GM21529 (cell line): ENCODE results near the gene TEKTIP1.
"Not testable (repeated sequence)": the region's sequence is repeated elsewhere in the genome, so short reads cannot be mapped to it uniquely, and the experiment has no call there.

Experiments used
- ATAC-seq: cut with Tn5 transposase; IDR thresholded peaks from one replicate; pipeline ENCODE4 v1.9.1; 2021; ENCODE audit not compliant: unreplicated experiment

The TEKTIP1 gene

DNA sequence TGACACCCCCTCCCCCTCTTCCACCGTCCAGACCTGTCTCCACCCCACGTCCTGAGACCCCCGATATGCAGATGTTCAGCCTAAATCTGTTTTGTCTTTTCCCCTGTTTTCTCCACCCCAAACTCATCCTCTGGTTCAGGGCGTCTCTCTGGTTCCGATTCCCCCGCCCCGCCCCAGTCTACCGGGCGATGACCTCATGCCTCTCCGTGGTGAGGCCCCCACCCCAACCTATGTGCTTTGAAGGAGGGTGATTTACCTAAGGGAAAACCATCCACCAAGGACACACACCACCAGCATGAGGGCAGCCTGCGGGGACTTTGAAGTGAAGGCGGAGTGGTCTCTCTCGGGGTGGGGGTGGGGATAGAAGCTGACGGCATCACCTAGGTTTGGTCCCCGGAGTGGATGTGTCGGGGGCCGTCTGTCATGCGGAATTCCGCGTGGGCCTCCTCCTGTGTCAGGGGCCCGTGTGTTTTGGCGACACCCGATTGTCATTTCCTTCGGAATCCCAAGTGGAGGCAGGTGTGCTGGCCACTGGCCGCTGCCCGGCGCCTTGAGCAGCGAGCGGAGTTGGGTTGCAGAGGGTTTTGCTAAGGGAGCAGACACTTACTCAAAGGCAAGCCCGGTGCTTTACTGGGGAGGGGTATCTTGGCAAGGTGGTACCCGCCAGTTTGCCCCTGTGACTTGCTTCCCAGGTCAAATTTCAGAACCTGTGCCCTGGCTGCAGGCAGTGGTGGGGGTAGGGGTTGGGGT lies 31.4 kb upstream of the TEKTIP1 start:
- ATAC-seq: no peak

DNA sequence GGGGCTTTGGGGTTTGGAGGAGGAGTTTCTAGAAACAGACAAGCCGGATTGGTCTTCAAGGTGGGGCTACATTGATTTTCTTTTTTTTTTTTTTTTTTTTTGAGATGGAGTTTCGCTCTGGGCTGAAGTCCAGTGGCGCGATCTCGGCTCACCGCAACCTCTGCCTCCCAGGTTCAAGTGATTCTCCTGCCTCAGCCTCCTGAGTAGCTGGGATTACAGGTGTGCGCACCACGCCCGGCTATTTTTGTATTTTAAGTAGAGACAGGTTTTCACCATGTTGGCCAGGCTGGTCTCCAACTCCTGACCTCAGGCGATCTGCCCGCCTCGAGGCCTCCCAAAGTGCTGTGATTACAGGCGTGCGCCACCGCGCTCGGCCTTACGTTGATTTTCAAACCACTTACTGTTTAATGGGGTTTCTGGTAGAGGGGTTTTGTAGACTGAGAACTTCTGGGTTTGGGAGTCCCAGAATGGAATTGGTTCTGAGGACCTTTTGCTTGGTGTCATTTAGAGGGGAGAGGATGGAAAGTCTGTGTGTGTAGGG lies 30.8 kb upstream of the TEKTIP1 start:
- ATAC-seq: not testable (repeated sequence)

DNA sequence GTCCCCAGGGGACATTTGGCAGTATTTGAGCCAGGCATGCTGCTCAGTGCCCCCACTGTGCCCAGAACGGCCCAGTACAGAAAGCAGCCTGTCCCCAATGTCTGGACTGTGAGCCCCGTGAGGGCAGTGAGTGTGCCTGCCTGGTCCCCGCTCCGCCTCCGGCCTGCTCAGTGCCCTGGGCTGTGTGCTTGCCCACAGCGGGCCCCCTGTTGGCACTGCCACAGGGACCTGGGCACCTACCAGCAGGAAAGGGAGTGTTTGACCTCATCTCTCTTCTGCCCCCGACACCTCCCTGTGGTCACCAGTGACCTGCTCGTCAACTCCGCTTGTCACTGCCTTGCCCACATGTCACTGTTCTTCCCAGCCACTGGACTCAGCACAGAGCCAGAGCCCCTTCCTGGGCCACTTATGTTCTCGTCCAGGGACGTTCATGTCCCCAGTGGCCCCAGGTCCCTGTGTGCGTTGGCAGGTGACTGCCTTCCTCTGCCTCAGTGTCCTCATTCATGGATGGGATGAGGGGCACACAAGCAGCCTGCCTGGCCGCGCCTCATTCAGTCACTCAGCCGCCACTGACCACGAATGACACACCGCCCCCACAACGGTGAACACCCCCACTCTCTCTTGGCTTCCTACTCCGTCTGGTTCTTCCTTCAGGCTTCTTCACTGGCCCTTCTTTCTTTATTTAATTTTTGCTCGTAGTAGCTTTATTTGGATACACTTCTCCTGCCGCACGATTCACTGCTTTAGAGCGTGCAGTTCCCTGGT lies 30.0 kb upstream of the TEKTIP1 start:
- no peak for ATAC-seq

DNA sequence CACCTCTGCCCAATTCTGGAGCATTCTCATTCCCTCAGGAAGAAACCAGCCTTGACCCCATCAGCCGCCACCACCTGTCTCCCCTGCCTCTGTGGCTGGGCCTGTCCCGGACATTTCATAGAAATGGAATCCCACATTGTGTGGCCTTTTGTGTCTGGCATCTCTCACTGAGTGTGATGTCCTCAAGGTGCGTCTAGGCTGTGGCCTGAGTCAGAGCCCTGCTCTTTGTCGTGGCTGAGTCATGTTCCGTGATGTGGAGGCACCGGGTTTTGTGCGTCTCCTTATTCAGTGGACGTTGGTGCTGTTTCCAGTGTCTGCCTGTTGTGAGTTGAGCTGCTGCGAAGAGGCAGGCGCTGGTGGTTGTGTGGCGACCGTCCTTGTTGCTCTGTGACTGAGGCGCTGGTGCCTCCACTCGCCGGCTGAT lies 29.4 kb upstream of the TEKTIP1 start:
- ATAC-seq: no peak

DNA sequence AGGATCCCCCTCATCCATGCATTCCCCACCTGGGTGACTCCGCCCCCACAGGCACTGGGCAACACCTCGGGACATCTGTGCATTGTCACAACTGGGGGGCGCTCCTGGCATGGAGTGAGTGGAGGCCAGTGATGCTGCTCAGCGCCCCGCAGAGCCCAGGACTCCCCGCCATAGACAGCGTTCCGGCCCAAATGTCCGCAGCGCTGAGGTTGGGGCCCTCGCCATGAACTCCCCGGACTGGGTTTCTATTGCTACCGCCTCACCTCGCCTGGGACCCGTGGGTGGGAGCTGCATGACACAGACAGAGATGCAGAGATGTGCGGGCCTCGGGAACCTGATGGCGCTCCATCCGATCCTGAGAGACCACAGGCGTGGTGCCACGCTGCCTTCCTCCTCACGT lies 28.2 kb upstream of the TEKTIP1 start:
- ATAC-seq: no peak

DNA sequence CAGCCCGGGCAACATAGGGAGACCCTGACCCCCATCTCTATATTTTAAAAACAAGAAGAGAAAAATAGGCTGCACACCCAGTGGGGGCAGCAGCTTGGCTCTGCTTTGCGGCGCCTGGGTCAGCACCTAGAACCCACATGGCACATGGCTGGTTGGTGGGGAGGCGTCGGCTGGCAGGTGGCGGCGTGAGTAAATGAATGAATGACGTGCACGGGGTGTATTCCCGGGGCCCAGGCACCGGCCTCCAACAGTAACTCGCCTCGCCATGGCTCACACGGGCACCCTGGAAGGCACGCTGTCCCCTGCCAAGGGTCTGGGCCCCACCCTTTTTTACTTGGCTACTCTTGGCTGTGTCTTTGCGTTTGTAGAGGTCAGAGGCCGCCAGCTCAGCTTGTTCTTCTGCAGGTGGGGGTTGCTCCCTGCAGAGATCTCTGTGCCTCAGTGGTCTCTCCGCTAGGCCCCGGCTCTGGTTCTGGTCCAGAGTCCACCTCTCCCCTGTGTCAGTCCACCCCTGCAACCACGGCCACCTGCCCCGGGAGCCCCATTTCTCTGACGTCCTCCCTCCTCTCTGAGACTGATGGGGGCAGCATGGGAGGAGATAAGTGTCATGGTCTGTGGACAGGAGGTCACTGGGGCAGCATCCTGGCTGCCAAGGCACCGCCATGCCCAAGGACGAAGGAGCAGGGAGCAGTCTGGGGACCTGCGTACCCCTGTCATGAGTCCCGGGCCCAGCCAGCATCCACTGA lies 27.3 kb upstream of the TEKTIP1 start:
- ATAC-seq: no peak

DNA sequence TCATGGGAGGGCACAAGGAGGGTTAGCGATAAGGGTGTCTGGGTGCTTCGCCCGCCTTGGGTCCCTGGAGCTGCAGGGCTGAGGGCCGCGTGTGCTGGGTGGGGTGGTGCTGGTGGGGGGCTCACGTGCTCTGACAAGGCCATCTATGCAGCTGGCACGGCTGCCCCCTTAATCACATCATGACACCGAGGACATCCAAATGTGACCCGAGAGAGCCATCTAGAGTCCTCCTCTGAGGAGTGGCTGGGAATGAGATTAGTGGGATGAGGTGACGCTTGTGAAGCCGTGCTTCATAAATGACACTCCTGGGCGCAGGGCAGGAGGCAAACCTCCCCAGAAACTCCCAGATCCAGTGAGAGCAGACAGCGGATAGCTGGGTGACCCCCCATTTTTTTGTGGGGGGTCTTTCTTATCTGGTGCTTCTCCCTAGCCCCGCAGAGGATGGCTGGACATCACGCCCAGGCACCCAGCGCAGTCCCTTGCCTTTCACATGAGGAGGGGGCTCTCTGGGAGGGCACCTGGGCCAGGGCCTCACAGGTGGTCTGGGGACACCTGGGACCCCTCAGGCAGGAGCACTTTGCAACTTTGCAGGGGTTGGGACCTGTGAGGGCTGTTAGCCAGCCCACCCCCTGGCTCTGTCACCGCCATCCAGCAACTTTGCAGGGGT lies 26.3 kb upstream of the TEKTIP1 start:
- no peak for ATAC-seq

DNA sequence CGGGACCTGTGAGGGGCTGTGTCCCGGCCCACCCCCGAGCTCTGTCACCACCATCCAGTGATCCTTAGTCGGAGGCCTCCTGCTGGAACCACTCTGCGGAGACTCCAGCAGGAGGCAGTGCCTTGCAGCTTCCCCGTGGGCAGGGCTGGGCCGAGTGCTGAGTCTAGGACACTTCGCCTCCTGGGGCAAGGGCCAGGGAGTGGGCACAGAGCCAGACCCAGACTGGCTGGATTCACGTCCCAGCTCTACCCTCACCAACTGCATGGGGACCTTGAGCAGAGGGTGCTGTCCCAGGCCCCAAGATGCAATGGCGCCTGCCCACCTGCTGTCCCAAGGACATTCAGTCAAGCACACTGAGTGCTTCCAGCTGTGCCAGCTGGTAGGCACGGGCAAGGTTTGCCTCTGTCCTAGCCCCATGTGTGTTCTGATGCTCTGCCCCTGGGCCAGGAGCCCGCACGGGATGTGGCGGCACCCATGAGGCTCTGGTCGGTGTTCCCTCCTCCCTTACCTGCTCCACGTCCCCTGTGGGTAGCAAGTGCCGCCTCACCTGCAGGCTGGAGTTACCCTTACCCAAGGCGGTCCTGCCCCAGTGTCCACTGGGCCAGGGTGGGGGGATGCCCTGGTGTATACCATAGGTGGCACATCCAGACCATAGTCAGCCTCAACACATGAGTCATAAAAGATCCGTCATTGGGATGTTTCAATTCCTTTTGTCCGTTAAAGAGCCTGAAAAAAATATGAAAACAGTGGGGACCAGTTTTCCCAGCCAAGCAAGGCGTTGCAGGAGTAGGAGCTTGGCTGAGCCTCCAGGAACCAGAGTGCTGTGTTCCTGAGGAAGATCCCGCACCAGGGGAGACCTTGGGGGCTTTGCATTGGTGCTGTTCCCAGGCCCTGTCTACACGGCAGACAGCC lies 25.5 kb upstream of the TEKTIP1 start:
- ATAC-seq: no peak

DNA sequence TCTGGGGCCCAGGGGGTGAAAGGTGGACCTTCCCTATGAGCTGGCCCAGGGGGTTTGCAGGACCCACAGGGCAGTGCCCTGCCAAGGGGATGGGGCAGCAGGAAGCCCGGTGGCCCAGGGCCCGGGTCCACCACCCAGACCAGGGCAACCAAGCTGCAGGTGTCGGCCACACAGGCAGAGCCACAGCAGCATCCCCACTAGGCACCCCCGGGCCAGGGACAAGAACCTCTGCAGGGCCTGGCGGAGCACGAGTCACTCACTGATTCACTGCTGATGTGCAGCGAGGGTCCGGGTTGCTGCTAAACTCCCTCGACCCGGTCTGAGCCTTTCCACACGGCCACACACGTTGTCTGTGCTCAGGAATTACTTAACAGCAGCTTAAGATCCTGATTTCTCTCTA lies 24.0 kb upstream of the TEKTIP1 start:
- ATAC-seq: no peak

DNA sequence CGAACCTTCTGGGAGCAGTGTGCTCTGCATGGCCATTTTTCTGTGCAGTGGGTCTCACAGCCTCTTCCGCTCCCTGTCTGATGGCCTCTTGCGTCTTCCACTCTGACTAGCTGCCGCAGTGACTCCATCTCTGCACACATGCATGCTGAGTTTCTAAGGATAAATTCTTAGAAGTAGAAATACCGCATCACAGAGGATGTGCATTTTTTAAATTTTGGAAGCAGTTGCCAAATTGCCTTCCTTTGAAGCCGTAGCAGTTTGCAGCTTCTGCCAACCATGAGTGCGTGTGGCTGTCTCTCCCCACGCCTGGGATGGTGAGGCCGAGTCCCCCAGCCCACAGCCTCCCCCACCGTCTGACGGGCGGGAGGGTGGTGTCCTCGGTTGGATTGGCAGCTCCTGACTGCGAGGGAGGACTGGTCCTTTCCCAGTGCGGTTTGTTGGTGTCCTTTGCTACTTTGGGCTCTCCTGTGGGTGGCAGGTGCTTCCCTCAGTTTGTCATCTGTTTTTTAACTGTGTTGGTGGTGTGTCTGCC lies 23.0 kb upstream of the TEKTIP1 start:
- ATAC-seq: no peak

DNA sequence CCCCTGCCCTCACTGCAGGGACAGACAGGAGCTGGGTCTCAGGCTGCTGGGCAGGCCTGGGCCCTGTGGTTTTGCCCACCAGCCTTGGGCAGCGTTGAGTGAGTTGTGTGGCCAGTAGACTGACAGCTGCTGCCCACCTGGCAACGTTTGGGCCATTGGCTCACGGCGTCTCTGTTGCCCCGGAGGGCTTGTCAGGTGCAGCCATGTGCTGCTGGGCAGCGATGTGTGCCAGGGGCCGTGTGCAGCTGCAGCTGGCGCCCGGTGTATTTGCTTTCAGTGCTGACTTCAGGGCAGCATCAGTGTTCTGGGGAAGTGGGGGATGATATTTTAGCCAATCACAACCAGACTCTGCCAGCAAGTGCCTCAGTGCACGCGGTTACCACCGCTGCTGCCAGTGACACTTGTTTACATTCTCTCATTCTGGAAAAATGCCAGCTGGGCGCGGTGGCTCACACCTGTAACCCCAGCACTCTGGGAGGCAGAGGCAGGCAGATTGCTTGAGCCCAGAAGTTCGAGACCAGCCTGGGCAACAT lies 22.2 kb upstream of the TEKTIP1 start:
- ATAC-seq: no peak

DNA sequence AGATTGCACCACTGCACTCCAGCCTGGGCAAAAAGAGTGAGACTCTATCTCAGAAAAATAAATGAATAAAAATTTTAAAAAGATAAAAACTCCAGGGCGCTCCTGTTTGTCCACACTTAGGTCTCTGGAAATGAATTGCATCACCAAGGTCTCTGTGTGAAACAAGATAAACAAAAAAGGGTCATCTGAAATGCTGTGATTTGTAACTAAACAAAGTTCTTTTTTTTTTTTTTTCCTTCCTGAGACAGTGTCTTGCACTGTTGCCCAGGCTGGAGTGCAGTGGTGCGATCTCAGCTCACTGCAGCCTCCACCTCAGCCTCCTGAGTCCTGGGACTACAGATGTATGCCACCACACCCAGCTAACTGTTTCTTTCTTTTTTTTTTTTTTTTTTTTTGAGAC lies 21.3 kb upstream of the TEKTIP1 start:
- ATAC-seq: no peak

DNA sequence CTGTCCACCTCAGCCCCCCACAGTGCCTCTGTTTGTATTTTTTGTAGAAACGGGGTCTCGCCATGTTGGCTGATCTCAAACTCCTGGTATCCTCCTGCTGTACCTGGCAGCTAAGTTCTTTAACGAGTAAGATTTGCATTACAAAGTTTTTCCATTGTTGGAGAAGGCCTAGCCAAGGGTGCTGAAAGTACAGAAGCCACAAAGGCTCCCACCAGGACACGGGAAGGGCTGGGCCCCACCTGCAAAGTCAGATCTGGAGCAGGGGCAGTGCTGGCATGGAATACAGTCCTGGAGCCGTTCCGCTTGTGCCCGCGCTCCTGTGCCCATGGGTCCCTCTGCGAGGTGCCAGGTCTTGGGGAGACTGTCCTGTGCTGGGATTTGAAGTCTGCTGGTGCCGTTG lies 20.7 kb upstream of the TEKTIP1 start:
- ATAC-seq: no peak

DNA sequence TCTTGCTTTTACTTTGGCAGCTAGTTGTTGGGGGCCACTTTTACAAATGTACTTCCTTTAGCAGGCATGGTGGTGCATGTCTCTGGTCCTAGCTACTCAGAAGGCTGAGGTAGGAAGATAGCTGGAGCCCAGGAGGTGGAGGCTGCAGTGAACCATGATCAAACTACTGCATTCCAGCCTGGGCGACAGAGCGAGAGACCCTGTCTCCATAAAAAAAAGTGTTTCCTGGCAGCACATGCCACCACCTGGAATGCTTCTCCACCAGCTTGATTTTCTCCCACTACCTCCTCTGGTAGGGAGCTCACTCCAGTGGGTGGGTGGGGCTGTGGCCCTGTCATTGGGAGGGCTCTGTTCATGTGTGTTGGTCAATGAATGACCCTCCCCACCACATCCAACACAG lies 20.3 kb upstream of the TEKTIP1 start:
- no peak for ATAC-seq

DNA sequence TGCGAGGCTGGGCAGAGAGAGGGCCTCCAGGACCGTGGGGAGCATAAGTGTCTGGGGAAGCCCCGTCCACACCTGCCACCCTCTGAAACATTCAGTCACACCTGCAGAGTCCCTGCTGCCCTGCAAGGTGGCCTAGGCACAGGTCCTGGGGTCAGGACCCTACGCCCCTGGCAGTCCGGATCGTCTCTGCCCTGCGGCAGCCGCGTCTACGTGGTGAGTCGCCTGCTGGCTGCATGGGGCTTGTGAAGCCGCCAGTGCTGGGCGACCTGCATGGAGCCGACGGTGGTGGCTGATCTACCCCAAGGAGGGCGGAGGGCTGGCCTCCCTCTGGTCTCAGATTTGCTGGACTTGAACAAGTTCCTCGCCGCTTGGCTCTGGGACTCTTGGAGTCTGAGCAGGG lies 19.8 kb upstream of the TEKTIP1 start:
- ATAC-seq: no peak

DNA sequence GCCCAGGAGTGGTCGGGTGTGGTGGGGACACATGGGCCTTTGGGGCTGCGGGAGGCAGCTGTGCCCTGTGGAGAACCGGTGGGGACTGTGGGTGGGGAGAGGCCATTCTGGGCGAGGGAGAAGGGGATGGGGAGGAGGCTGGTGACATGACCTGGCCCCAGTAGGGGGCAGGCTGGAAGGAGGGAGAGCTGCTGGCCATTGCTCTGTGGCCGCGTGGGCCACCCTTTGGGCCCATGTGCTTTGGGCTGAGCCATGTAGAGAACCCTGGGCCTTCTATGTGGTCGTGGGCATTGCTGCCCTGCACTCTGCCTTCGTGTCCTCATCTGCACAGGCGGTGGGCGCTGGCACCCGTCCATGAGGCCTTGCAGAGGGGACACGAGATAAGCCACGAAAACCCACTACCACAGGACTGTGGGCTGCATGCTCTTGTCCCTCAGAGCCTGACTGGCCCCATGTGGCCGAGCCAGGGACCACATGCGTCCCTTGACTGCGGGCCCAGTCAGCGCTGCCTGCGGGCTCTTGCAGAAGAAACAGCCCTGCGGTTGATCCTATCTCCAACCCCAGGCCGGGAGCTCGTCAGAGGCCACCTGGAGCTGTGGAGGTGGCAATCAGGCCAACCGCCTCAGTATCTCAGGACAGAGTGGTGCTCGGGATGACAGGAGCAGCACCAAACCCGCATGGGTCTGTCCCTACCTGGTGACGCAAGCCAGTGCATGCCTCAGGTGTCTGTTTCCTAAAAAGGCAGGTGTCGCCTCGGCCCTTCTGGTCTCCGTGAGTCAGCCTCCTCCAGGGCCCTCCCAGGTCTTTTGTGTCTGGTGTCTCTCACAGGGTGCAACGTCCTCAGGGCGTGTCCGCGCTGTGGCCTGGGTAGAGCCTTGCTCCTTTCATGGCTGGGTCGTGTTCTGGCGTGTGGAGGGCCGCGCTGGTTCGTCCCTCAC lies 18.5 kb upstream of the TEKTIP1 start:
- no peak for ATAC-seq

DNA sequence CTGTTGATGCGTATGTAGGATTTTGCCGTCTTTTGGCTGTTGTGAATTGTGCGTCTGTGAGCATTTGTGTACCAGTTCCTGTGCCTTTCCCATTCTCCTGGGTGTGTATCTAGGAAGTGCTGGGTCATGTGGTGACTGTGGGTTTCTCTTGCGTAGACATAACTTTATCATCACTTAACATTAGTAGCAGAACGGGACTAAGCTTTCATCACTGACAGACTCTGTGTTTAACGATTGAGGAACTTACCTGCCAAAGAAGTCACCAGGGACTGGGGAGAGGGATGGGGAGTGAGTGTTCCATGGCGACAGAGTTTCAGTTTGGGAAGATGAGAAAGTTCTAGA lies 17.9 kb upstream of the TEKTIP1 start:
- ATAC-seq: no peak
